HCT116 (cell line): Measurements from ENCODE around the gene KNDC1.

Experiments used
- CEBPB ChIP-seq: IDR thresholded peaks from 2 replicates; pipeline ENCODE4 v1.6.1; 2012; ENCODE audit warnings: low read depth
- CTCF ChIP-seq, 3 experiments: fragments of 200-600 bp in 1 of 3; sonication (generic) in 1 of 3; IDR thresholded peaks in 2 of 3; conservative IDR thresholded peaks in 1 of 3; 2 replicates each; pipeline ENCODE4 v1.5.1; 2012 to 2017; ENCODE audit warnings: low read depth in 2 of 3, low read length in 2 of 3, antibody characterized with exemption in 1 of 3, borderline replicate concordance in 1 of 3, control low read depth in 1 of 3, mild to moderate bottlenecking in 1 of 3, mixed read lengths in 1 of 3, mixed run types in 1 of 3, moderate library complexity in 1 of 3; ENCODE audit not compliant: insufficient read depth in 1 of 3
- EZH2 ChIP-seq: fragments of 200-600 bp; sonication (generic); IDR thresholded peaks from 2 replicates; pipeline ENCODE4 v1.6.1; 2017; ENCODE audit warnings: antibody characterized with exemption, mixed run types
- MAX ChIP-seq: IDR thresholded peaks from 2 replicates; pipeline ENCODE4 v1.6.1; 2012
- POLR2A ChIP-seq: IDR thresholded peaks from 2 replicates; pipeline ENCODE4 v1.7.0; 2011; ENCODE audit warnings: borderline replicate concordance; ENCODE audit not compliant: insufficient read depth, insufficient read length; ENCODE audit errors: extremely low read depth
- RAD21 ChIP-seq: IDR thresholded peaks from 2 replicates; pipeline ENCODE4 v1.6.1; 2012; ENCODE audit warnings: low read depth, mild to moderate bottlenecking

GRCh38 chr10:133268532-133268931 is 108.5 kb downstream of the KNDC1 start:
- TF ChIP-seq CTCF (IDR thresholded peaks at IDR 0.05 in 2 of 3, conservative IDR thresholded peaks at IDR 0.05 in 1 of 3; ENCODE audit: borderline replicate concordance in 1 of 3, insufficient read depth in 1 of 3, low read depth in 2 of 3, low read length in 2 of 3) (no peak), EZH2 (no peak), CEBPB (no peak), MAX (no peak), RAD21 (no peak), POLR2A (no peak)
